Spleen (tissue), 7 donors: ENCODE data around the gene DCLK2.

Source experiments
- CTCF ChIP-seq, 11 experiments: fragments of 200-600 bp in 7 of 11; fragments of 450-650 bp in 4 of 11; sonication (generic) in 4 of 11; IDR thresholded peaks in 8 of 11; conservative IDR thresholded peaks in 3 of 11; 1 replicate in 7 of 11; 2 replicates in 4 of 11; pipeline versions ENCODE4 v1.4.0 to v1.8.0; 2016 to 2021; ENCODE audit warnings: antibody characterized with exemption in 11 of 11, inconsistent platforms in 4 of 11, mild to moderate bottlenecking in 1 of 11
- POLR2AphosphoS5 ChIP-seq, 3 donors: sonication (generic); formaldehyde crosslinking; IDR thresholded peaks; one replicate each; pipeline ENCODE4 v1.5.1; 2017; ENCODE audit warnings: antibody characterized with exemption in 3 of 3
- donor health status: DM: no; HTN: no; CAD: no; lungs with moderate emphysema.
- donor health status: DM: no; HTN: no; CAD: no.
- donor health status: DM: no; HTN: no; CAD: no.

- TF ChIP-seq POLR2AphosphoS5 (IDR thresholded peaks at IDR 0.05) (no peak), CTCF (IDR thresholded peaks at IDR 0.05 in 8 of 11, conservative IDR thresholded peaks at IDR 0.05 in 3 of 11) (no peak)
These were observed 159.0 kb downstream of the DCLK2 start for GRCh38 chr4:150237110-150237872.
